T-helper 9 cell (primary cell): ENCODE results near the gene RING1.
"Not testable (repeated sequence)": the region's sequence is repeated elsewhere in the genome, so short reads cannot be mapped to it uniquely, and the experiment has no call there.

ENCODE experiments used
- DNase-seq: peaks from one replicate; pipeline ENCODE4 v3.0.0-alpha.2; 2020

RING1 gene

GRCh38 chr6:33207552-33208090, 679 bp upstream of the RING1 start:
- no peak for DNase-seq

DNA sequence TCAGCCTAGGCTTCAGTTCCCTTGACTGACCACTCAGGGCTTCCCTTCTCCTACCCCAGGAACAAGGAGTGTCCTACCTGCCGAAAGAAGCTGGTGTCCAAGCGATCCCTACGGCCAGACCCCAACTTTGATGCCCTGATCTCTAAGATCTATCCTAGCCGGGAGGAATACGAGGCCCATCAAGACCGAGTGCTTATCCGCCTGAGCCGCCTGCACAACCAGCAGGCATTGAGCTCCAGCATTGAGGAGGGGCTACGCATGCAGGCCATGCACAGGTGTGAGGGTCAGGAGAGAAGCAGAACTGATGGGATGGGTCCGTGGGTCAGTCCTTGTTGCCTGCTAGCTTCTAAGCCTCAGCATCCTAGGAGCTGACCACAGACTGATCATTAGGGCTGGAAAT, 1.6 kb downstream of the RING1 start:
- no peak for DNase-seq

- DNase-seq: no peak
These were observed 2.8 kb downstream of the RING1 start for GRCh38 chr6:33211136-33211535.

GRCh38 chr6:33211666-33212422, 3.5 kb downstream of the RING1 start:
- no peak for DNase-seq

GRCh38 chr6:33212857-33213165, 4.5 kb downstream of the RING1 start:
- no peak for DNase-seq

GRCh38 chr6:33213166-33213988, 5.1 kb downstream of the RING1 start:
- no peak for DNase-seq

- no peak for DNase-seq
These were observed 5.7 kb downstream of the RING1 start for GRCh38 chr6:33213989-33214335.

DNA sequence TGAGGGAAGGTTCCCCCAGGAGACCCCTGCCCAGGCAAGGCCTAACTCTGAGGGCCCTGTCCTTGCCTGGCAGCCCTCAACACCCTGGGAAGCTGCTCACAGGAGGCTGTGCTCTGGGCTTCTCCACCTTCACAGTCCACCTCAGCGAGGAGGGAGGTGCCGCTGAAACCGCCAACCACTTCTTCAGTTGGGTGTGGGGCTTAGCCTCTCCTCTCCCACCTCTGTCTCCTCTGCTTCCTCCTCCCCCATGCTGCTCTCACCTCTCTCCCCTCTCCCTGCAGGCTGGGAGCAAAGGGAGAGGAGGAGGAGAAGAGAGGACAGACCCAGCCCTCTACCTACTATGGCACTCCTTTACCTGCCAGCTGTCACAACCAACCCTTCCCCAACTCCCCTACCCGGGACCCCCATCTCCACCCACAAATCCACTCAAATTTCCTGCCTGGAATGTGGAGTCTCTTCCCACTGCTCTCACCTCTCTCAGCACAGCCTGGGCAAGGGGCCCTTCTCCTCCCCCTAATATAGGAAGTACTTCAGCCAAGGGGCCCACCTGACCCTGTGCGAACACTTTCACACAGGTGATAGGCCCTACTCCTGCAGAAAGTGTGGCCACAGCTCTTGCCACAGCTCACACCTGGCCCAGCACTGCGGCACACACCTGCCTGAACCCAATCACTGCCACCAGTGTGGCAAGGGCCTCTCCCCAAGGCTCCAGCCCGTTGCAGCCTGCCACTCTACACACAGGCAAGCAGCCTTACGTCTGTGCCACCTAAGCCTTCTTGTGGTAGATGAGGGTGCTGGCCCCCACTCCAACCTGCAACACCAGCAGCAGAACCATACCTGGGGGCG, 7.2 kb downstream of the RING1 start:
- DNase-seq: no peak

GRCh38 chr6:33216117-33216649, 7.9 kb downstream of the RING1 start:
- no peak for DNase-seq

DNA sequence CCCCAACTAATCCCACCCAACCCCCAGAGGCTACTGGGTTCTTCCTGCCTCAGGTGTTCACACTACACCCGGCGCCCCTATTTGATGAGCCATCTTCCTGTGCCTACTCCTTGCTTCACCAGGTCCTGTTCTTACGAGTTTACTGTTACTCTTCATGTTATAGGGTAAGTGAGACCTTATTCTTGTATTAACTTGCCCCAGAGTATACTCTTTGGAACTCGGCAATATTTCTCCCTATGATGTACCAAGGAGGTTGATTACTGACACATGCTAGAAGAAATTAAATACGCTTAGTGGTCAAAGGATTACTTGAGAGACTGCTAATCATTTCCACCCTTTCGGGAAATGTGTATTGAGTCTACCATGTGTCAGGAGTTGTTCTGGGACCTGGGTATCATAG, 8.9 kb downstream of the RING1 start:
- DNase-seq: no peak

DNA sequence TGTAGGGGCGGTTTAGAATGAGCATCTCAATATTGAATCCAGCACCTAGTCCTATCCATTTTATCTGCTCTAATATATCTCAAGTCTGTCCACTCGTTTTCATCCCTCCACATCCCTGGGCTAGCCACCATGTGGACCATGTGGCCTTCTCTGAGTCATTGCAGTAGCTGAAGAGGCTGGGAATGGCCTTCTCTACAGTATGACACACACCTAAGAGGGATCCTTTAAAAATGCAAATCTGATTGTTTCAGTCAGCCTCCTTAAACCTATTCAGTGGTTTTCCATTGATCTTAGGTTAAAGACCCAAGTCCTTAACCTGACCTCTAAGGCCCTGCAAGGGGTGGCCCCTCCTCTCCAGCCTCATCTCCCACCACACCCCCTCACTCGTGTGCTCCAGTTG, 9.4 kb downstream of the RING1 start:
- DNase-seq: no peak

- DNase-seq: not testable (repeated sequence)
These were observed 18.3 kb downstream of the RING1 start for GRCh38 chr6:33226503-33227120.

DNA sequence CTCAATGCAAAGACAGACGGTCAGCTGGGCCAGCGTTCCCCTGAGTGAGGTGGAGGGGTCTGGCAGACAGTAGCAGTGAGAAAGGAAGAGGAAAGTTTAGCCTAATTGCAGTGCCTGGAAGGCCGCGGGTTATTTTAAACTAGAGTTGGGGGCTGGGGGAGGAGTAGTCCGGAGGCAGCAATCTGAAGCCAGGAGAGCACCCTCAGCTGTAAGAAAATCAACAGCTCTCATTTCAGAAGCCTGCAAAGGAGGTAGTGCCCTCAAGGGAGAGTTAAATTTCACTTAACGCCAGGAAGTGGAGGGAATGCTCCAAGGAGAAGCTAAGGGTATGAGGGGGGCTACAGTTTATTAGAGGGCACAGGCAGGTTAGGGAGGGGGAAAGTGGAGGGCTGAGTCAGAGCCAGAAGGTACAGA, 26.9 kb downstream of the RING1 start:
- no peak for DNase-seq

DNA sequence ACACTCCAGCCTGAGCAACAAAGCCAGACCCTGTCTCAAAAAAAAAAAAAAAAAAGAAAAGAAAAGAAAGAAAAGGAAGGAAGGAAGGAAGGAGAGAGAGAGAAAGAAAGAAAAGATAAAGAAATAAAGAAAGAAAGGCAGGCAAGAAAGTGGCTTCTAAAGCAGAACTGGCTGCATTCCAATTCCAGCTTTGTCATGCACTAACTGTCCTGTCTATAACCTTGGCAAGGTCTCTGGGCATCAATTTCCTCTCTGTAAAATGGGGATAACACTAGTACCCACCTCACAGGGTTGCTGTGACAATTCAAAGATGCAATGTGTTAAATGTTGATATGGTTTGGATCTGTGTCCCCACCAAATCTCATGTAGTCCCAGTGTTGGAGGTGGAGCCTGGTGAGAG, 28.0 kb downstream of the RING1 start:
- no peak for DNase-seq

DNA sequence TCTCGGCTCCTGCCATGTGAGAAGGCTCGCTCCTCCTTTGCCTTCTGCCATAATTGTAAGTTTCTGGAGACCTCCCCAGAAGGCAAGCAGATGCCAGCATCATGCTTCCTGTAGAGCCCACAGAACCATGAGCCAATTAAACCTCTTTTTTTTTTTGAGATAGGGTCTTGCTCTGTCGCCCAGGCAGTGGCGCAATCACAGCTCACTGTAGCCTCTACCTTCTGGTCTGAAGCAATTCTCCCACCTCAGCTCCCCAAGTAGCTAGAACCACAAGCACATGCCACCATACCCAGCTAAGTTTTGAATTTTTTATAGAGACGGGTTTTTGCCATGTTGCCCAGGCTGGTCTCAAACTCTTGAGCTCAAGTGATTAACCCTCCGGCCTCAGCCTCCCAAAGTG, 28.6 kb downstream of the RING1 start:
- no peak for DNase-seq

DNA sequence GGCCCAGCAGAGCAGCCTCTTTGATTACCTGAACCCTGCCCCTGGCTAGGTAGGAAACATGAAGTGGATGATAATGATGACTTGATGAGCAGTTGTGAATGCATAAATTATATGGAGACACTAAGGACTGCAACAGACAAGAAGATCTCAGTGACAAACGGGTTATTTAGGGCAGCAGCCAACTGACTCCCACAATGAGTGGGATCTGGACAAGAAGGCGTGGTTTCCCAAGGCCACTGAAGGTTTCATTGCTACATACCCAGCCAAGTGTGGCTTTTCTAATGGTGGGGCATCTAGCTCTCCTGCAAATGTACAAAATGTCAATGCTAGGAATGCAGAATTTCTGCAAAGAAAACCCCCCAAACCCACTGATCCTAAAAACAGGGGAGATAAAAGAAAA, 29.4 kb downstream of the RING1 start:
- DNase-seq: no peak

DNA sequence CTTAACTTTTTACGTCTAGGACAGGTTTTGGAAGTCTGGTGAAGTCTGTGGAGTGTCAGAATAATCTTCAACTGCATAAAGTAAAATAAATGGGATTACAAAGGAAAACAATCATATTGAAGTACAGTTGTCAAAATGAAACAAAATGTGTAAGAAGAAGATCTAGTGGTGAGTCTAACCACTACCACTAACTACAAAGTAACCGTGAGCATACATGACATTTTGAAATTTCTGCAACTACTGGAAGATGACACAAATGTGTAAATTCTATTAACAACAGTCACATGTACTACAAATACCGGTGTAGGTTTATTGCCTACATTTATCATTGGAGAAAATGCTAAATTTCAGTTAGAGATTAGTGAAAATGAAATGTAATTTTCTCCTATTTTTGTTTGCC, 33.7 kb downstream of the RING1 start:
- no peak for DNase-seq

DNA sequence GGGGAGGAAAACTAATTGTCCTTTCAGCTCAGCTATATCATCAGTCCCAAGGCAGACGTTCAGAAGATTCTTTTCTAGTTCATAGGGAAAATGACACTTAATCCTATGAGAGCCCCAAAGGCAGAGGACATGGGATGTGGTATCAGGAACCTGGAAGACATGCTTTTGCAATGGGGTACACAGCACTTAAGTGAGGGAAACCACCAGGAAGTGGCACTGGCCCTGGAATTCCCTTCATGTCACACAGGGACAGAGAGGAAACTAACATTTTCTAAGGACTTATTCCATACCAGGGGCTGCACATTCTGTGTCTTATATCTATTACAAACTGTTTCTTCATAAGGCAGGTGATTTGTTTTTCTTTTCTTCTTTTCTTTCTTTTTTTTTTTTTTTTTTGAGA, 35.2 kb downstream of the RING1 start:
- no peak for DNase-seq

DNA sequence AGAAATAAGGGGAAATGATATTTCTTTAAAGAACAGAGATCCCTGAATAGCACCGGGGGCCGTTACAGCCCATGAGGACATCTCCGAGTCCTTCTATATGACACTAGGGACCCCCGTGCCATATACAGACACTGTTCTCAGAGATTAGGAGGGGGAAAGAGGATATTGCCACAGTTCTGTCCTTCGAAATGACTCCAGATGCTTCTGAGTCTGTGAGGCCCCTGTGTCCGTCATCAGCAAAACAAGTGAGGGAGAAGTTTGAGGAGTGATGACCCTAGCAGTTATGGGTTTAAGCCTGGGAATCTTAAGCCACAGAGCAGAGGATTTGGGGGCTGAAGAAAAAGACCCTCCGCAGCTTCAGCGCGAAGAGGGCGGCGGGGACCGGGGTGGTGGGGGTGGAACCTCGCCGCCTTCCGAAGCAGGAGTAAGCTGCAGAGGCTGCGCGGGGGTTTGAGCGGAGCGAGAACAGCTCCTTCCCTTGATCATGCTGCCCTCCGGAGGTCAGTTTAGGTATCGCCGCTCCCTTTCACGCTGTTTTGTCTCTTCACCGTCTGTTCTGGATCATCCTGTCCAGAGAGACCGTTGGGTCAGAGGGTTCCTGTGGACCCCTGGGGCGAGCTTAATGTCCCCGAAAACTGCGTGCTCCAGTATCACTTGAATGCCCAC, 39.8 kb downstream of the RING1 start:
- peak; percentile 88 for DNase-seq

- DNase-seq: no peak
These were observed 40.3 kb downstream of the RING1 start for GRCh38 chr6:33248643-33248931.

DNA sequence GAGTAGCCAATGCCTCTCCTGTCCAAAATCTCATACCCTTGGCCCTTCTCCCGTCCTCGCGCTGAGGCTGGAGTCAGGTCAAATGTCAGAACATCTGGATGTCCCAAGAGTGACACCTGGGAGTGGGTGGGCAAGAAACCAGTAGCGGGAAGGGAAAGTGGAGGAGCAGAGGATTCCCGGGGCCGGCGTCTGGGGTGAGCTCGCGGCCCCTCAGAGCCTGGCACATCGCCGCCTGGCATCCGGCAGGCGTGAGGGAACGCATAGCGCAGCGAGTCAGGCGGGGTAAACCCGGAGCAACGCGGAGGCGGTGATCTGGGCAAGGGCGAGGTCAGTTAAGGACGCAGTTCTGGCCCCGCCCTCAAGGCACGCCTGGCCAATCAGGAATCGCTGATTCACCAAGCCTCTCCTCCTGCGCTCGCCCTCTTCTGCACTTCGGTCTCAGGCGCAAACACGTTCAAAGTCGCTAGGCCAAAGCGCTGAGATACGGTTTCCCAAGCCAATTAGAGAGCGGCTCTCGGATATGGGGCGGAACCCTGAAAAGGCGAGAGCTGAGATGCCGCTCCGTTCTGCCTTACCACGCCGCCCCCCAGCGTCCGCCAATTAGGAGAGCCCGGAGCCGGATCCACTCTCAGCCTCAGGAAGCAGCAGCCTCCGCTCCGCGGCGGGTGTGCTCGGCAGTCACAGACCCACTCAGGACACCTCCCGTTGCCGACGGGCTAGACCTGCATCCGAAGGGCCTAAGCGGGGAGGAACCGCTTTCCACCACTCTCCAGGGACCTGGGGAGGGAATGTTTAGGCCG, 40.8 kb downstream of the RING1 start:
- peak; percentile 87 for DNase-seq
